IPS DF 6.9 (cell line): ENCODE measurements around the gene OR4D9.
"Not testable (repeated sequence)": the region's sequence is repeated elsewhere in the genome, so short reads cannot be mapped to it uniquely, and the experiment has no call there.

Experiments used
- DNase-seq: peaks from one replicate; pipeline ENCODE4 v3.0.0-alpha.2; 2013; ENCODE audit warnings: low read depth, low spot score
- H3K27ac ChIP-seq: one replicate; pipeline ENCODE4 v1.5.1; 2013; ENCODE audit warnings: low read length, control low read depth
- H3K27me3 ChIP-seq: 2 replicates; pipeline ENCODE4 v1.6.1; 2013; ENCODE audit warnings: mild to moderate bottlenecking, low read length; ENCODE audit not compliant: control insufficient read depth, insufficient read depth
- H3K36me3 ChIP-seq: 2 replicates; pipeline ENCODE4 v1.6.1; 2013; ENCODE audit warnings: low read length; ENCODE audit not compliant: control insufficient read depth, insufficient read depth
- H3K4me1 ChIP-seq: 2 replicates; pipeline ENCODE4 v1.6.1; 2013; ENCODE audit warnings: low read length; ENCODE audit not compliant: control insufficient read depth, insufficient read depth
- H3K4me3 ChIP-seq: 2 replicates; pipeline ENCODE4 v1.5.1; 2013; ENCODE audit warnings: mild to moderate bottlenecking, low read length
- H3K9me3 ChIP-seq: 2 replicates; pipeline ENCODE4 v1.6.1; 2013; ENCODE audit warnings: low read length, inconsistent platforms; ENCODE audit not compliant: control insufficient read depth, insufficient read depth
- WGBS: extraction: QIAGEN DNeasy Blood & Tissue Kit; methylation state at CpG from one replicate; pipeline ENCODE4 v1.1.7; 2013; ENCODE audit warnings: mixed read lengths, missing lambda C conversion rate; ENCODE audit not compliant: insufficient read length, insufficient coverage; 5-methylcytosine and 5-hydroxymethylcytosine counted together

Gene OR4D9

GRCh38 chr11:59523541-59523940 is 12.2 kb downstream of the OR4D9 start:
- no peaks in the 10 kb centered on the region for H3K9me3 ChIP-seq
- H3K4me3 ChIP-seq, result no peak overlapping the region
- no peaks in the 10 kb centered on the region for H3K4me1 ChIP-seq
- no CpG with 5 or more reads among the region's 1 CpG for WGBS
- no peaks in the 10 kb centered on the region for H3K27me3 ChIP-seq
- H3K27ac ChIP-seq, result no peak overlapping the region
- H3K36me3 ChIP-seq, result no peaks in the 10 kb centered on the region
- DNase-seq, result no peak

GRCh38 chr11:59528711-59529110 is 17.4 kb downstream of the OR4D9 start:
- no peak for DNase-seq
- WGBS, result no CpG with 5 or more reads among the region's 7 CpGs
- no peak overlapping the region for H3K4me3 ChIP-seq
- H3K27me3 ChIP-seq, result no peaks in the 10 kb centered on the region
- H3K27ac ChIP-seq, result no peak overlapping the region
- H3K36me3 ChIP-seq, result no peaks in the 10 kb centered on the region
- no peaks in the 10 kb centered on the region for H3K4me1 ChIP-seq
- H3K9me3 ChIP-seq, result no peaks in the 10 kb centered on the region

- DNase-seq, result no peak
- Histone ChIP-seq H3K9me3 (no peaks in the 10 kb centered on the region), H3K27me3 (no peaks in the 10 kb centered on the region), H3K4me3 (no peak overlapping the region), H3K4me1 (no peaks in the 10 kb centered on the region), H3K36me3 (no peaks in the 10 kb centered on the region), H3K27ac (no peak overlapping the region)
- no CpG with 5 or more reads among the region's 2 CpGs for WGBS
Observed at GRCh38 chr11:59532620-59533019, 21.3 kb downstream of the OR4D9 start.

GRCh38 chr11:59534676-59535075 is 23.3 kb downstream of the OR4D9 start:
- no peak overlapping the region for H3K4me3 ChIP-seq
- no peaks in the 10 kb centered on the region for H3K27me3 ChIP-seq
- no peaks in the 10 kb centered on the region for H3K4me1 ChIP-seq
- DNase-seq, result no peak
- no peaks in the 10 kb centered on the region for H3K9me3 ChIP-seq
- WGBS, result no CpG with 5 or more reads among the region's 1 CpG
- H3K36me3 ChIP-seq, result no peaks in the 10 kb centered on the region
- no peak overlapping the region for H3K27ac ChIP-seq

GRCh38 chr11:59542142-59542810 is 30.9 kb downstream of the OR4D9 start:
- no peak for DNase-seq
- Histone ChIP-seq H3K27me3 (no peaks in the 10 kb centered on the region), H3K9me3 (no peaks in the 10 kb centered on the region), H3K27ac (no peak overlapping the region), H3K4me3 (no peak overlapping the region), H3K36me3 (no peaks in the 10 kb centered on the region), H3K4me1 (no peaks in the 10 kb centered on the region)
- WGBS, result no CpG with 5 or more reads among the region's 3 CpGs

- H3K36me3 ChIP-seq, H3K27me3 ChIP-seq, DNase-seq, H3K27ac ChIP-seq, H3K4me1 ChIP-seq, H3K9me3 ChIP-seq, H3K4me3 ChIP-seq: not testable (repeated sequence)
- WGBS, result no CpG with 5 or more reads among the region's 3 CpGs
Observed at GRCh38 chr11:59543713-59544112, 32.4 kb downstream of the OR4D9 start.

- no peak overlapping the region for H3K4me3 ChIP-seq
- WGBS, result no CpG with 5 or more reads among the region's 3 CpGs
- no peak overlapping the region for H3K27ac ChIP-seq
Observed at GRCh38 chr11:59544869-59545178, 33.5 kb downstream of the OR4D9 start.

GRCh38 chr11:59545179-59546020 is 34.1 kb downstream of the OR4D9 start:
- no peak overlapping the region for H3K27ac ChIP-seq
- H3K9me3 ChIP-seq, result no peaks in the 10 kb centered on the region
- H3K36me3 ChIP-seq, result no peaks in the 10 kb centered on the region
- no peak for DNase-seq
- WGBS, result 100% methylated on average over 1 of the region's 24 CpGs
- H3K4me3 ChIP-seq, result no peak overlapping the region
- H3K4me1 ChIP-seq, result no peaks in the 10 kb centered on the region
- no peaks in the 10 kb centered on the region for H3K27me3 ChIP-seq

More at GRCh38 chr11:59544869-59545178, 33.5 kb downstream of the OR4D9 start:
- no peak for DNase-seq
- no peaks in the 10 kb centered on the region for H3K27me3 ChIP-seq
- H3K9me3 ChIP-seq, result no peaks in the 10 kb centered on the region
- H3K36me3 ChIP-seq, result no peaks in the 10 kb centered on the region
- no peaks in the 10 kb centered on the region for H3K4me1 ChIP-seq

GRCh38 chr11:59547605-59548308 is 36.4 kb downstream of the OR4D9 start:
- WGBS, result no CpG with 5 or more reads among the region's 5 CpGs
- not testable (repeated sequence) for H3K36me3 ChIP-seq, H3K9me3 ChIP-seq, H3K4me1 ChIP-seq, H3K27me3 ChIP-seq, H3K27ac ChIP-seq, H3K4me3 ChIP-seq, DNase-seq

- no peaks in the 10 kb centered on the region for H3K4me1 ChIP-seq
- H3K27ac ChIP-seq, result no peak overlapping the region
- DNase-seq, result no peak
- H3K27me3 ChIP-seq, result no peaks in the 10 kb centered on the region
- H3K9me3 ChIP-seq, result no peaks in the 10 kb centered on the region
- WGBS, result no CpG with 5 or more reads among the region's 5 CpGs
- H3K4me3 ChIP-seq, result no peak overlapping the region
- no peaks in the 10 kb centered on the region for H3K36me3 ChIP-seq
Observed at GRCh38 chr11:59548309-59548656, 36.9 kb downstream of the OR4D9 start.
